Neural cell (in vitro differentiated cells): ENCODE data around the gene RAB44. TPM values are rescaled to one million over a fixed set of nuclear protein-coding genes. Genes with fewer than 3 reads are reported as not detected.

Experiments
- H2AFZ ChIP-seq: fragments of 200-600, 300-800 bp; sonication (generic), shearing (Covaris generic); 2 replicates; pipeline ENCODE4 v1.6.0; 2014; ENCODE audit warnings: low read depth, mild to moderate bottlenecking, antibody characterized with exemption, low read length, moderate library complexity
- H3F3A ChIP-seq: fragments of 200-600 bp; shearing (Covaris generic); 2 replicates; pipeline ENCODE4 v1.6.1; 2016; ENCODE audit warnings: mild to moderate bottlenecking, moderate library complexity, mixed read lengths, antibody characterized with exemption, low read length; ENCODE audit not compliant: insufficient read depth, poor library complexity, severe bottlenecking
- H3K27ac ChIP-seq: fragments of 200-600, 300-800 bp; sonication (generic), shearing (Covaris generic); 2 replicates; pipeline ENCODE4 v1.5.1; 2014; ENCODE audit warnings: mild to moderate bottlenecking, low read length, moderate library complexity
- H3K27me3 ChIP-seq: fragments of 300-800, 200-600 bp; sonication (generic), shearing (Covaris generic); 2 replicates; pipeline ENCODE4 v1.6.0; 2014; ENCODE audit warnings: mild to moderate bottlenecking, low read depth, low read length, moderate library complexity; ENCODE audit not compliant: insufficient read depth
- H3K36me3 ChIP-seq: fragments of 300-800, 200-600 bp; sonication (generic), shearing (Covaris generic); 2 replicates; pipeline ENCODE4 v1.5.1; 2014; ENCODE audit warnings: mild to moderate bottlenecking, antibody characterized with exemption, low read length, moderate library complexity; ENCODE audit not compliant: insufficient read depth
- H3K4me2 ChIP-seq: fragments of 300-800, 200-600 bp; sonication (generic), shearing (Covaris generic); 2 replicates; pipeline ENCODE4 v1.6.0; 2014; ENCODE audit warnings: mild to moderate bottlenecking, low read length
- H3K4me3 ChIP-seq: fragments of 300-800, 200-600 bp; sonication (generic), shearing (Covaris generic); 2 replicates; pipeline ENCODE4 v1.5.1; 2014; ENCODE audit warnings: mild to moderate bottlenecking, low read length, moderate library complexity
- H3K79me2 ChIP-seq: fragments of 200-600 bp; shearing (Covaris generic); replicated peaks from 2 replicates; pipeline ENCODE4 v1.6.0; 2014; ENCODE audit warnings: mild to moderate bottlenecking, low read length, moderate library complexity; ENCODE audit not compliant: insufficient read depth
- H3K9ac ChIP-seq: fragments of 300-800, 200-600 bp; sonication (generic), shearing (Covaris generic); 2 replicates; pipeline ENCODE4 v1.6.1; 2016; ENCODE audit warnings: mild to moderate bottlenecking, low read length, mixed read lengths
- H3K9me2 ChIP-seq: fragments of 200-600 bp; shearing (Covaris generic); 2 replicates; pipeline ENCODE4 v1.6.1; 2016; ENCODE audit warnings: mild to moderate bottlenecking, low read length, mixed read lengths; ENCODE audit not compliant: insufficient read depth
- H3K9me3 ChIP-seq: fragments of 200-600, 300-800 bp; sonication (generic), shearing (Covaris generic); 2 replicates; pipeline ENCODE4 v1.6.1; 2016; ENCODE audit warnings: mild to moderate bottlenecking, mixed run types, low read length, moderate library complexity, mixed read lengths
- H4K20me1 ChIP-seq: fragments of 200-600 bp; shearing (Covaris generic); 2 replicates; pipeline ENCODE4 v1.6.1; 2016; ENCODE audit warnings: mild to moderate bottlenecking, mixed run types; ENCODE audit not compliant: insufficient read depth
- CTCF ChIP-seq: fragments of 450-650 bp; IDR thresholded peaks from 2 replicates; pipeline ENCODE4 v1.5.1; 2014; ENCODE audit warnings: antibody characterized with exemption, mild to moderate bottlenecking, moderate library complexity; ENCODE audit not compliant: poor library complexity, severe bottlenecking
- EP300 ChIP-seq: fragments of 450-650 bp; conservative IDR thresholded peaks from 2 replicates; pipeline ENCODE4 v1.6.1; 2014; ENCODE audit warnings: antibody characterized with exemption, mild to moderate bottlenecking, moderate library complexity; ENCODE audit not compliant: poor library complexity, severe bottlenecking
- EZH2 ChIP-seq: fragments of 200-600, 300-800 bp; shearing (Covaris generic), sonication (generic); IDR thresholded peaks from 2 replicates; pipeline ENCODE4 v1.6.1; 2014; ENCODE audit warnings: antibody characterized with exemption, low read length, borderline replicate concordance, mild to moderate bottlenecking; ENCODE audit not compliant: insufficient read depth, poor library complexity, severe bottlenecking
- MXI1 ChIP-seq: fragments of 450-650 bp; conservative IDR thresholded peaks from 2 replicates; pipeline ENCODE4 v1.6.1; 2014; ENCODE audit warnings: antibody characterized with exemption, mild to moderate bottlenecking; ENCODE audit not compliant: poor library complexity, severe bottlenecking
- POLR2AphosphoS5 ChIP-seq: IDR thresholded peaks from 2 replicates; pipeline ENCODE4 v1.6.1; 2012
- RAD21 ChIP-seq: fragments of 450-650 bp; conservative IDR thresholded peaks from 2 replicates; pipeline ENCODE4 v1.6.1; 2014; ENCODE audit warnings: antibody characterized with exemption, mild to moderate bottlenecking, moderate library complexity
- REST ChIP-seq: IDR thresholded peaks from 2 replicates; pipeline ENCODE4 v1.6.1; 2012; ENCODE audit warnings: borderline replicate concordance
- SMC3 ChIP-seq: fragments of 450-650 bp; conservative IDR thresholded peaks from 2 replicates; pipeline ENCODE4 v1.6.1; 2014; ENCODE audit warnings: antibody characterized with exemption, mild to moderate bottlenecking, moderate library complexity; ENCODE audit not compliant: poor library complexity
- TAF1 ChIP-seq: IDR thresholded peaks from 2 replicates; pipeline ENCODE4 v1.6.1; 2012; ENCODE audit warnings: low read depth
- polyA plus RNA-seq: library from polyadenylated mRNA; depleted of rRNA; stranded (reverse); fragments of >200 nt; gene quantifications from 2 replicates; pipeline ENCODE4 v1.2.3, GENCODE V29; 2014

Gene RAB44
- polyA plus RNA-seq, 1 donor from 2014 or later = not detected

- no peaks in the 10 kb centered on the region for H3K9me2 ChIP-seq
- TF ChIP-seq REST (no peak), CTCF (no peak), RAD21 (no peak), MXI1 (no peak), POLR2AphosphoS5 (no peak), TAF1 (no peak), EP300 (no peak), SMC3 (no peak), EZH2 (no peak)
- H3K36me3 ChIP-seq = no peaks in the 10 kb centered on the region
- no peaks in the 10 kb centered on the region for H3K27me3 ChIP-seq
- H3F3A ChIP-seq = no peaks in the 10 kb centered on the region
- no peak overlapping the region for H3K27ac ChIP-seq
- H3K4me2 ChIP-seq = no peak overlapping the region
- no peak overlapping the region for H3K9ac ChIP-seq
- H3K79me2 ChIP-seq = no peaks in the 10 kb centered on the region
- no peak overlapping the region for H3K4me3 ChIP-seq
- H4K20me1 ChIP-seq = no peaks in the 10 kb centered on the region
- H3K9me3 ChIP-seq = no peaks in the 10 kb centered on the region
- H2AFZ ChIP-seq = no peak overlapping the region
Observed at GRCh38 chr6:36757943-36758508, 60.4 kb downstream of the RAB44 start.

GRCh38 chr6:36758516-36759147 lies 61.0 kb downstream of the RAB44 start:
- Histone ChIP-seq H3F3A (no peaks in the 10 kb centered on the region), H3K4me2 (no peak overlapping the region), H3K36me3 (no peaks in the 10 kb centered on the region), H2AFZ (no peak overlapping the region), H3K9me3 (no peaks in the 10 kb centered on the region), H3K9me2 (no peaks in the 10 kb centered on the region), H3K79me2 (no peaks in the 10 kb centered on the region), H4K20me1 (no peaks in the 10 kb centered on the region), H3K27me3 (no peaks in the 10 kb centered on the region), H3K27ac (no peak overlapping the region), H3K9ac (no peak overlapping the region), H3K4me3 (no peak overlapping the region)
- TF ChIP-seq EP300 = no peak
- no peak for TF ChIP-seq EZH2
- no peak for TF ChIP-seq POLR2AphosphoS5
- no peak for TF ChIP-seq TAF1
- TF ChIP-seq RAD21 = no peak
- no peak for TF ChIP-seq SMC3
- TF ChIP-seq REST = no peak
- no peak for TF ChIP-seq CTCF
- no peak for TF ChIP-seq MXI1
